ENCODE results near the gene BRWD1.

BRWD1 gene

GRCh38 chr21:39258207-39258606 is 55.2 kb downstream of the BRWD1 start:
- TF ChIP-seq CTCF (IDR thresholded peaks at IDR 0.05; ENCODE audit: low read depth, low read length) = no peak
- no peak for DNase-seq
- H3K27me3 ChIP-seq = no peaks in the 10 kb centered on the region
- no peaks in the 10 kb centered on the region for H3K4me1 ChIP-seq
- H3K9me3 ChIP-seq = no peaks in the 10 kb centered on the region
- H3K36me3 ChIP-seq = peaks cover 73% of the 10 kb centered on the region
- H3K4me3 ChIP-seq (ENCODE audit: low read depth, low read length) = no peak overlapping the region

GRCh38 chr21:39251326-39251725 is 62.1 kb downstream of the BRWD1 start:
- Histone ChIP-seq H3K36me3 (peaks cover 68% of the 10 kb centered on the region), H3K4me1 (no peaks in the 10 kb centered on the region), H3K27me3 (no peaks in the 10 kb centered on the region), H3K9me3 (no peaks in the 10 kb centered on the region), H3K4me3 (ENCODE audit: low read depth, low read length) (no peak overlapping the region)
- no peak for TF ChIP-seq CTCF (IDR thresholded peaks at IDR 0.05; ENCODE audit: low read depth, low read length)
- DNase-seq = no peak

- no peak for DNase-seq
- TF ChIP-seq CTCF (IDR thresholded peaks at IDR 0.05; ENCODE audit: low read depth, low read length) = no peak
- Histone ChIP-seq H3K4me3 (ENCODE audit: low read depth, low read length) (no peak overlapping the region), H3K36me3 (peaks cover 44% of the 10 kb centered on the region), H3K27me3 (no peaks in the 10 kb centered on the region), H3K9me3 (no peaks in the 10 kb centered on the region), H3K4me1 (no peaks in the 10 kb centered on the region)
Observed at GRCh38 chr21:39238275-39238674, 75.2 kb downstream of the BRWD1 start.

GRCh38 chr21:39232861-39233291 is 80.6 kb downstream of the BRWD1 start:
- H3K4me3 ChIP-seq (ENCODE audit: low read depth, low read length) = no peak overlapping the region
- no peak for TF ChIP-seq CTCF (IDR thresholded peaks at IDR 0.05; ENCODE audit: low read depth, low read length)
- H3K9me3 ChIP-seq = no peaks in the 10 kb centered on the region
- H3K36me3 ChIP-seq = peaks cover 39% of the 10 kb centered on the region
- DNase-seq = no peak
- no peaks in the 10 kb centered on the region for H3K27me3 ChIP-seq
- H3K4me1 ChIP-seq = no peaks in the 10 kb centered on the region

GRCh38 chr21:39224930-39225329 is 88.5 kb downstream of the BRWD1 start:
- H3K36me3 ChIP-seq = peaks cover 28% of the 10 kb centered on the region

GRCh38 chr21:39221997-39222486 is 91.4 kb downstream of the BRWD1 start:
- H3K4me3 ChIP-seq (ENCODE audit: low read depth, low read length) = no peak overlapping the region
- no peaks in the 10 kb centered on the region for H3K27me3 ChIP-seq
- TF ChIP-seq CTCF (IDR thresholded peaks at IDR 0.05; ENCODE audit: low read depth, low read length) = no peak
- peaks cover 23% of the 10 kb centered on the region for H3K36me3 ChIP-seq
- no peaks in the 10 kb centered on the region for H3K4me1 ChIP-seq
- DNase-seq = no peak
- H3K9me3 ChIP-seq = no peaks in the 10 kb centered on the region

More at GRCh38 chr21:39224930-39225329, 88.5 kb downstream of the BRWD1 start:
- H3K4me3 ChIP-seq (ENCODE audit: low read depth, low read length) = no peak overlapping the region
- no peak for TF ChIP-seq CTCF (IDR thresholded peaks at IDR 0.05; ENCODE audit: low read depth, low read length)
- no peaks in the 10 kb centered on the region for H3K4me1 ChIP-seq
- H3K9me3 ChIP-seq = no peaks in the 10 kb centered on the region
- no peaks in the 10 kb centered on the region for H3K27me3 ChIP-seq
- DNase-seq = no peak
